ENCODE results near the gene TFPI.

Gene TFPI

DNA sequence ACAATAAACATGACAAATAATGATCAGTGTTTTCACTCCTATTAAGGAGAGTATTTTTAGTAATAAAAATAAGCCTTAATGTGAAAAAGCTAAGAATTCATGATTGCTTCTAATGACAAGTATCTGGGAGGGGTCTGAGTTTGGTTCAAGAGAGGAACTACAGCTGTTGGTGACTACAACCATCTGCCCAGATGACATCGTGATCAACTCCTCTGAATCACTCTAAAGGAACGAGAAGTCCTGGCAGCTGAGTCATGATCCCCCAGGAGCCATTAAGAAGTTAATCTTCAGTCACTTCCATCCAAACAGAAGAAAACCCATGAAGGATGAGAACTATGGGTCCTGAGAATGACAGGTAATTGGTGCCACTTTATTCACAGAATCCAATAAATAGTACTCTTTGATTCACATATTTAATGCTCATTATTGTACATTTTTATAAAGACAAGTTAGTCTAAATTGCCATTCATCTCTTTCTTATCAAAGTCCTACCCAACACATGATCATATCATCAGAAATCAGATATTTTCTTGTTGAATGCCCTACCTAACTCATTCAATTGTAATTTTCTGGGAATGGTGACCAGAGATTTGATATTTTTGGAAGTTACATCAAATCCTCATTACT, 6.8 kb downstream of the TFPI start:
- peak; percentile 98 for DNase-seq
- TF ChIP-seq, protein P1, sequence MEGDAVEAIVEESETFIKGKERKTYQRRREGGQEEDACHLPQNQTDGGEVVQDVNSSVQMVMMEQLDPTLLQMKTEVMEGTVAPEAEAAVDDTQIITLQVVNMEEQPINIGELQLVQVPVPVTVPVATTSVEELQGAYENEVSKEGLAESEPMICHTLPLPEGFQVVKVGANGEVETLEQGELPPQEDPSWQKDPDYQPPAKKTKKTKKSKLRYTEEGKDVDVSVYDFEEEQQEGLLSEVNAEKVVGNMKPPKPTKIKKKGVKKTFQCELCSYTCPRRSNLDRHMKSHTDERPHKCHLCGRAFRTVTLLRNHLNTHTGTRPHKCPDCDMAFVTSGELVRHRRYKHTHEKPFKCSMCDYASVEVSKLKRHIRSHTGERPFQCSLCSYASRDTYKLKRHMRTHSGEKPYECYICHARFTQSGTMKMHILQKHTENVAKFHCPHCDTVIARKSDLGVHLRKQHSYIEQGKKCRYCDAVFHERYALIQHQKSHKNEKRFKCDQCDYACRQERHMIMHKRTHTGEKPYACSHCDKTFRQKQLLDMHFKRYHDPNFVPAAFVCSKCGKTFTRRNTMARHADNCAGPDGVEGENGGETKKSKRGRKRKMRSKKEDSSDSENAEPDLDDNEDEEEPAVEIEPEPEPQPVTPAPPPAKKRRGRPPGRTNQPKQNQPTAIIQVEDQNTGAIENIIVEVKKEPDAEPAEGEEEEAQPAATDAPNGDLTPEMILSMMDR (IDR thresholded peaks at IDR 0.05; ENCODE audit: low read depth, low read length, missing control alignments): no peak
- H3K27ac ChIP-seq: peak overlapping the region; percentile 99
- peaks cover 31% of the 10 kb centered on the region for H3K36me3 ChIP-seq (replicated peaks)
- no peak overlapping the region for H3K4me3 ChIP-seq (ENCODE audit: low read depth, low read length)
- in situ Hi-C loops (cut with HindIII; ENCODE audit: low pct_ligation_motif_present, low sequenced_read_pairs): no loop called here
- no peaks in the 10 kb centered on the region for H3K27me3 ChIP-seq (replicated peaks)

DNA sequence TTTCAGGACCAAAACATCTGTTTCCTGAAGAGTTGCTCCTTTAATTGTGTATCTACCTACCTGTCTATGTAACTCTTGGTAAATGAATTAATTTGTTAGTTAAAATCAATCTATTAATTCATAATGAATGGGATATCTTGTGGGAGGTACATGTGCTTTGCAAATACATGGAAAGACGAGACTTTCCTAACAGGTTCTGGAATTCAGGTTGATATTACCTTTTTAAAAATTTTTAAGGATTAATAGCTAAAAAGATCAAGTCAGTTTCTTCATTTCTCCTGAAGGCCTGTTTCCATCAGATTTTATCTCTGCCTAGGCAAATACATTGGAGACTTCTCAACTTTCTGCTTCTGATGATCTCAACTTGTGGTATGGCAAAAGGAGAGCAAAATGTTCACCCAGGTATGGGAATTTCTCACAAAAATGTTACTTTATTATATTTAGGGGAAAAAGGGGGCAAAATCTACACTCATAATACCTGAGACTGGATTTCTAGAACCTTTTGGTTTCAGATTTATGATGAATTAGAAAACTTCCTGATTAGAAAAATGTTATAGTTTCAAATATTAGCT, 7.4 kb downstream of the TFPI start:
- TF ChIP-seq, protein P1 (IDR thresholded peaks at IDR 0.05; ENCODE audit: low read depth, low read length, missing control alignments): no peak
- in situ Hi-C loops (cut with HindIII; ENCODE audit: low pct_ligation_motif_present, low sequenced_read_pairs): no loop called here
- H3K27ac ChIP-seq: peak overlapping the region; percentile 99

DNA sequence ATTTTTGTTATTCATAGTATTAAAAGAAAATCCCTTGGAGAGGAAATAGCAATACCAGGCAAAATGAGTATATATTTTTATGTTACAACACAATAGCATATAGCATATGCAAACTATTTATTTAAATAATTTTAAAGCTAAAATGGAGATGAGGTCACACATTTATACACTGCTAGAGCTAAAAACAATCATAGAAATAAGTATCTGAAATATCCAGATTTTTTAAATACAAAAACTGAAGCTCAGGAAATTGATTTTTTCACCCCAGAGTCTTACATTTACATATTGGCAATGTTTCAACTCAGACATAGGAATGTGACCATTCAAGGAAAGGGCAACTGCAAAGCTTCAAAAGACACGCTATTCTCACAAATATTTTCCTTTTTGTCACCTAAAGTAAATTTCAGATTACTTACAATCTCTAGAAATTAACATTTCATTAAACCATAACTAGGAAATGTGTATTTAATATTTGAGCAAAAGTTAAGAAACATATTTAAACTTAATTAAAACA, 8.9 kb downstream of the TFPI start:
- Histone ChIP-seq H3K27ac (peak overlapping the region; percentile 99), H3K27me3 (replicated peaks) (no peaks in the 10 kb centered on the region), H3K36me3 (replicated peaks) (peaks cover 27% of the 10 kb centered on the region), H3K4me3 (ENCODE audit: low read depth, low read length) (no peak overlapping the region)
- TF ChIP-seq, protein P1 (IDR thresholded peaks at IDR 0.05; ENCODE audit: low read depth, low read length, missing control alignments): no peak
- in situ Hi-C loops (cut with HindIII; ENCODE audit: low pct_ligation_motif_present, low sequenced_read_pairs): no loop called here
- no peak for DNase-seq

More for the DNA sequence above, 7.4 kb downstream of the TFPI start:
- H3K4me3 ChIP-seq (ENCODE audit: low read depth, low read length): no peak overlapping the region
- no peaks in the 10 kb centered on the region for H3K27me3 ChIP-seq (replicated peaks)
- DNase-seq: no peak
- peaks cover 31% of the 10 kb centered on the region for H3K36me3 ChIP-seq (replicated peaks)

DNA sequence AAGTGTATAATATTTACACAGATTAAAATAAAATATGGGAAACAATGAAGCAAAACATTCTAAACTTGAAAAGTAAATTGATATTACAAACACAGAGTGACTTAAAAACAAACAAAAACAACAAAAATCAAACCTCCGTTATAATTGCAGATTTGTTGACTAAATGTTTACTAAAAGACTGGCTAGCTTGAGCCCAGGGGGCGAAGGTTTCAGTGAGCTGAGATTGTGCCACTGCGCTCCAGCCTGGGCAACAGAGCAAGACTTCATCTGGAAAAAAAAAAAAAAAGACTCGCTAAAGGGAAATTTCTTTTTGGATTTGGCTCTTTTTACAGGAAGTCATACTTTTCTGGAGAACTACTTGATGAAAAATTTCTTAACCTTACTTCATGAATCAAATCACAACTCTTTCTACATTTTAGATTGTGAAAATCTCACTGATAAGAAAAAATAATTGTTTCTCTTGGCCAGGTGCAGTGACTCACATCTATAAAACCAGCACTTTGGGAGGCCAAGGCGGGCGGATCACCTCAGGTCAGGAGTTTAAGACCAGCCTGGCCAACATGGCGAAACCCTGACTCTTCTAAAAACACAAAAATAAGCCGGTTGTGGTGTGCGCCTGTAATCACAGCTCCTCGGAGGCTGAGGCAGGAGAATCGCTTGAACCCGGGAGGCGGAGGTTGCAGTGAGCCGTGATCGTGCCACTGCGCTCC, 9.7 kb downstream of the TFPI start:
- Histone ChIP-seq H3K27ac (peak overlapping the region; percentile 99), H3K27me3 (replicated peaks) (no peaks in the 10 kb centered on the region), H3K36me3 (replicated peaks) (peaks cover 29% of the 10 kb centered on the region), H3K4me3 (ENCODE audit: low read depth, low read length) (no peak overlapping the region)
- peak; percentile 41 for DNase-seq
- TF ChIP-seq, protein P1 (IDR thresholded peaks at IDR 0.05; ENCODE audit: low read depth, low read length, missing control alignments): no peak
- in situ Hi-C loops (cut with HindIII; ENCODE audit: low pct_ligation_motif_present, low sequenced_read_pairs): no loop called here

DNA sequence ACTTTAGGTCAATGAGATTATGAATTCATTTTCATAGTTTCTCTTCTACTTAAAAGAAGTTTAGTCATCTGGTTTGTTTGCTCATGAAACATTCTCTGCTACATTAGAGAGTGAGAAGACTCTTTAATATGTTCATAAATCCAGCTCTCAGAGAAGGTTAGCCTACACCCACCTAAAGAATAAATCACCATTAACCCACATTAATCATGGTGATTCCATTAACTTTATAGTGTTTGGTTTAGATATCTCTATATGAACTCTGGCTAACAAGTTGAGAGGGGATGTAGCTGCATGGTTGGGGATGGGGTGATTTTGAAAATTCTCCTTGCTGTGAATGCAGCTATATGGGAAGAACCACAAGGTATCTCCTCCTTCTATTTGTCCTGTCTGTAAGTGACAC, 10.7 kb downstream of the TFPI start:
- DNase-seq: no peak
- in situ Hi-C loops (cut with HindIII; ENCODE audit: low pct_ligation_motif_present, low sequenced_read_pairs): no loop called here
- H3K4me3 ChIP-seq (ENCODE audit: low read depth, low read length): no peak overlapping the region

More for the DNA sequence above, 10.7 kb downstream of the TFPI start:
- Histone ChIP-seq H3K27me3 (replicated peaks) (no peaks in the 10 kb centered on the region), H3K36me3 (replicated peaks) (peaks cover 30% of the 10 kb centered on the region), H3K27ac (peak overlapping the region; percentile 99)
- TF ChIP-seq, protein P1 (IDR thresholded peaks at IDR 0.05; ENCODE audit: low read depth, low read length, missing control alignments): no peak
